NCI-H82 treated with DMSO at 0.1 percent for 48 hours (cell line): Measurements from ENCODE around the gene CSNK1A1L.
A peak's percentile ranks its signal among the peaks of the same experiment; 100 is the strongest.

Experiments used
- DNase-seq: peaks from one replicate; lab custom pipeline; 2025; ENCODE audit not compliant: unreplicated experiment; lab: John Stamatoyannopoulos, UW

The CSNK1A1L gene

GRCh38 chr13:37107456-37107855, 2.0 kb upstream of the CSNK1A1L start:
- DNase-seq = no peak

- no peak for DNase-seq
Observed at GRCh38 chr13:37106642-37107041, 1.2 kb upstream of the CSNK1A1L start.

GRCh38 chr13:37102896-37103295, 2.6 kb downstream of the CSNK1A1L start:
- DNase-seq = no peak

- no peak for DNase-seq
Observed at GRCh38 chr13:37101201-37101600, 4.3 kb downstream of the CSNK1A1L start.

- no peak for DNase-seq
Observed at GRCh38 chr13:37100731-37101130, 4.7 kb downstream of the CSNK1A1L start.

- no peak for DNase-seq
Observed at GRCh38 chr13:37097076-37097475, 8.4 kb downstream of the CSNK1A1L start.

- no peak for DNase-seq
Observed at GRCh38 chr13:37094840-37095239, 10.6 kb downstream of the CSNK1A1L start.

GRCh38 chr13:37094099-37094498, 11.4 kb downstream of the CSNK1A1L start:
- no peak for DNase-seq

GRCh38 chr13:37091835-37092234, 13.6 kb downstream of the CSNK1A1L start:
- no peak for DNase-seq

GRCh38 chr13:37090912-37091311, 14.6 kb downstream of the CSNK1A1L start:
- DNase-seq = no peak

GRCh38 chr13:37089495-37089894, 16.0 kb downstream of the CSNK1A1L start:
- DNase-seq = no peak

- no peak for DNase-seq
Observed at GRCh38 chr13:37087486-37087885, 18.0 kb downstream of the CSNK1A1L start.

- no peak for DNase-seq
Observed at GRCh38 chr13:37085606-37086005, 19.9 kb downstream of the CSNK1A1L start.

- no peak for DNase-seq
Observed at GRCh38 chr13:37076818-37077217, 28.6 kb downstream of the CSNK1A1L start.

- no peak for DNase-seq
Observed at GRCh38 chr13:37075164-37075563, 30.3 kb downstream of the CSNK1A1L start.

- DNase-seq = peak; percentile 35
Observed at GRCh38 chr13:37074703-37075102, 30.8 kb downstream of the CSNK1A1L start.

GRCh38 chr13:37072024-37072423, 33.4 kb downstream of the CSNK1A1L start:
- no peak for DNase-seq

GRCh38 chr13:37070956-37071355, 34.5 kb downstream of the CSNK1A1L start:
- DNase-seq = no peak

- no peak for DNase-seq
Observed at GRCh38 chr13:37070145-37070695, 35.2 kb downstream of the CSNK1A1L start.

- DNase-seq = no peak
Observed at GRCh38 chr13:37069597-37070103, 35.8 kb downstream of the CSNK1A1L start.

- no peak for DNase-seq
Observed at GRCh38 chr13:37068962-37069361, 36.5 kb downstream of the CSNK1A1L start.

- no peak for DNase-seq
Observed at GRCh38 chr13:37067874-37068273, 37.6 kb downstream of the CSNK1A1L start.

- no peak for DNase-seq
Observed at GRCh38 chr13:37065890-37066526, 39.5 kb downstream of the CSNK1A1L start.
